ENCODE results near the gene TMEM69.

- no peak for TF ChIP-seq EZH2 (IDR thresholded peaks at IDR 0.05; ENCODE audit: borderline replicate concordance, low read depth, low read length, poor library complexity, severe bottlenecking)
- no peak for TF ChIP-seq CTCF (conservative IDR thresholded peaks at IDR 0.05; ENCODE audit: low read depth, low read length)
Observed at GRCh38 chr1:45677751-45678245, 10.2 kb upstream of the TMEM69 start.

Data from A673 (cell line).